GM23338 (cell line): ENCODE measurements around the gene HPCA.

ENCODE experiments used
- CTCF ChIP-seq, 2 experiments: fragments of 200-600 bp in 1 of 2; sonication (generic) in 1 of 2; conservative IDR thresholded peaks; 2 replicates each; pipeline versions ENCODE4 v1.5.1 to v1.6.1; 2016 to 2017; ENCODE audit warnings: antibody characterized with exemption in 2 of 2, low read depth in 2 of 2, mild to moderate bottlenecking in 2 of 2, moderate library complexity in 1 of 2
- EZH2 ChIP-seq: fragments of 200-600 bp; sonication (generic); IDR thresholded peaks from one replicate; pipeline ENCODE4 v1.8.0; 2017; ENCODE audit warnings: antibody characterized with exemption, mild to moderate bottlenecking, low read depth; ENCODE audit not compliant: unreplicated experiment
- REST ChIP-seq: IDR thresholded peaks from one replicate; pipeline ENCODE4 v1.6.1; 2018; ENCODE audit warnings: antibody characterized with exemption; ENCODE audit not compliant: unreplicated experiment

- TF ChIP-seq REST, result no peak
- TF ChIP-seq EZH2, result no peak
- no peak for TF ChIP-seq CTCF (conservative IDR thresholded peaks at IDR 0.05; ENCODE audit: low read depth in 2 of 2)
These were observed 3.5 kb downstream of the HPCA start for GRCh38 chr1:32889731-32890278.
